Measurements from ENCODE around the gene TVP23A.

DNA sequence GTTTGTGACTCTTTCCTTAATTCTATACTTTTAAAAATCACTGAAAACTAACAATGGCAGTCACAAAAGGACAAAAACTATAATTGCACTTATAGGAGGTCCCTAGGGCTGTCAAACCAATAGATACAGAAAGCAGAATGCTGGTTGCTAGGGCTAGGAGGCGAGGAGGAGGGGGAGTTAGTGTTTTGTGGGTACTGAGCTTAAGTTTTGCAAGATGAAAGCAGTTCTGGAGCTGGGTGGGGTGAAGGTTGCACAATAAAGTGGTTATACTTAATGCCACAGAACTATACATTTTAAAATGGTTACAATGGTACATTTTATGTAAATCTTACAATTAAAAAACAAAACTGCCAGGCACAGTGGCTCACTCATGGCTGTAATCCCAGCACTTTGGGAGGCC lies 47.7 kb downstream of the TVP23A start:
- TF ChIP-seq ZNF132 (tag by site-specific recombination; IDR thresholded peaks at IDR 0.05; ENCODE audit: borderline replicate concordance) (no peak), ZBTB48 (tag by site-specific recombination; IDR thresholded peaks at IDR 0.05) (no peak), MYNN (tag by site-specific recombination; IDR thresholded peaks at IDR 0.05; ENCODE audit: borderline replicate concordance) (no peak), ZNF548 (tag by site-specific recombination; IDR thresholded peaks at IDR 0.05) (no peak), ZNF157 (tag by site-specific recombination; IDR thresholded peaks at IDR 0.05) (no peak), OSR2 (tag by site-specific recombination; IDR thresholded peaks at IDR 0.05) (no peak), ZNF239 (tag by site-specific recombination; IDR thresholded peaks at IDR 0.05) (no peak), KLF10 (tag by site-specific recombination; IDR thresholded peaks at IDR 0.05) (no peak), GLI2 (tag by site-specific recombination; IDR thresholded peaks at IDR 0.05; ENCODE audit: borderline replicate concordance, low read depth) (no peak), ZSCAN23 (tag by site-specific recombination; IDR thresholded peaks at IDR 0.05) (no peak)
- TF ChIP-seq, protein P1, sequence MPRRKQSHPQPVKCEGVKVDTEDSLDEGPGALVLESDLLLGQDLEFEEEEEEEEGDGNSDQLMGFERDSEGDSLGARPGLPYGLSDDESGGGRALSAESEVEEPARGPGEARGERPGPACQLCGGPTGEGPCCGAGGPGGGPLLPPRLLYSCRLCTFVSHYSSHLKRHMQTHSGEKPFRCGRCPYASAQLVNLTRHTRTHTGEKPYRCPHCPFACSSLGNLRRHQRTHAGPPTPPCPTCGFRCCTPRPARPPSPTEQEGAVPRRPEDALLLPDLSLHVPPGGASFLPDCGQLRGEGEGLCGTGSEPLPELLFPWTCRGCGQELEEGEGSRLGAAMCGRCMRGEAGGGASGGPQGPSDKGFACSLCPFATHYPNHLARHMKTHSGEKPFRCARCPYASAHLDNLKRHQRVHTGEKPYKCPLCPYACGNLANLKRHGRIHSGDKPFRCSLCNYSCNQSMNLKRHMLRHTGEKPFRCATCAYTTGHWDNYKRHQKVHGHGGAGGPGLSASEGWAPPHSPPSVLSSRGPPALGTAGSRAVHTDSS (tag by site-specific recombination; IDR thresholded peaks at IDR 0.05) = no peak
- TF ChIP-seq, protein P2, sequence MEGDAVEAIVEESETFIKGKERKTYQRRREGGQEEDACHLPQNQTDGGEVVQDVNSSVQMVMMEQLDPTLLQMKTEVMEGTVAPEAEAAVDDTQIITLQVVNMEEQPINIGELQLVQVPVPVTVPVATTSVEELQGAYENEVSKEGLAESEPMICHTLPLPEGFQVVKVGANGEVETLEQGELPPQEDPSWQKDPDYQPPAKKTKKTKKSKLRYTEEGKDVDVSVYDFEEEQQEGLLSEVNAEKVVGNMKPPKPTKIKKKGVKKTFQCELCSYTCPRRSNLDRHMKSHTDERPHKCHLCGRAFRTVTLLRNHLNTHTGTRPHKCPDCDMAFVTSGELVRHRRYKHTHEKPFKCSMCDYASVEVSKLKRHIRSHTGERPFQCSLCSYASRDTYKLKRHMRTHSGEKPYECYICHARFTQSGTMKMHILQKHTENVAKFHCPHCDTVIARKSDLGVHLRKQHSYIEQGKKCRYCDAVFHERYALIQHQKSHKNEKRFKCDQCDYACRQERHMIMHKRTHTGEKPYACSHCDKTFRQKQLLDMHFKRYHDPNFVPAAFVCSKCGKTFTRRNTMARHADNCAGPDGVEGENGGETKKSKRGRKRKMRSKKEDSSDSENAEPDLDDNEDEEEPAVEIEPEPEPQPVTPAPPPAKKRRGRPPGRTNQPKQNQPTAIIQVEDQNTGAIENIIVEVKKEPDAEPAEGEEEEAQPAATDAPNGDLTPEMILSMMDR (tag by site-specific recombination; IDR thresholded peaks at IDR 0.05) = no peak
- TF ChIP-seq, protein P3, sequence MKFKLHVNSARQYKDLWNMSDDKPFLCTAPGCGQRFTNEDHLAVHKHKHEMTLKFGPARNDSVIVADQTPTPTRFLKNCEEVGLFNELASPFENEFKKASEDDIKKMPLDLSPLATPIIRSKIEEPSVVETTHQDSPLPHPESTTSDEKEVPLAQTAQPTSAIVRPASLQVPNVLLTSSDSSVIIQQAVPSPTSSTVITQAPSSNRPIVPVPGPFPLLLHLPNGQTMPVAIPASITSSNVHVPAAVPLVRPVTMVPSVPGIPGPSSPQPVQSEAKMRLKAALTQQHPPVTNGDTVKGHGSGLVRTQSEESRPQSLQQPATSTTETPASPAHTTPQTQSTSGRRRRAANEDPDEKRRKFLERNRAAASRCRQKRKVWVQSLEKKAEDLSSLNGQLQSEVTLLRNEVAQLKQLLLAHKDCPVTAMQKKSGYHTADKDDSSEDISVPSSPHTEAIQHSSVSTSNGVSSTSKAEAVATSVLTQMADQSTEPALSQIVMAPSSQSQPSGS (tag by site-specific recombination; IDR thresholded peaks at IDR 0.05; ENCODE audit: low read depth) = no peak

All from HEK293 (cell line).